ENCODE results near the gene CAVIN4.

Gene CAVIN4

DNA sequence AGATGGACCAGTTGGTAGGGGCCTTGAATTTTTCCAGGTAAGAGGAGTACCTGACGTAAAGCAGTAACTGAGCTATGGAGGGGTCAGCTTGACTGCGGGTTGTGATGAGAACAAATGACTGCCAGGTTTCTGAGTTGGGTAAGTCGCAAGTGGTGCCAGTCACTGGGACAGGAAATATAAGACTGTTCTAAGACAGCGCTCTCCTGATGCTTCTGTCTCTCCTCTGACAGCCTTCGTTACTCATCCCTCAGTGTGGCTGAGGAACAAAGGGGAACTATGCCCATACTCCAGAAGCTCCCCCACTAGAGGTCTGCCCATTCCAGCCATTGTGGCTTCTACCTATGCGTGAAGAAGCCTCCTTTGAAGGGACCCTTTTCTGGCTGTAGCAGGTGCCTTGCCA lies 13.3 kb downstream of the CAVIN4 start:
- DNase-seq: no peak

DNA sequence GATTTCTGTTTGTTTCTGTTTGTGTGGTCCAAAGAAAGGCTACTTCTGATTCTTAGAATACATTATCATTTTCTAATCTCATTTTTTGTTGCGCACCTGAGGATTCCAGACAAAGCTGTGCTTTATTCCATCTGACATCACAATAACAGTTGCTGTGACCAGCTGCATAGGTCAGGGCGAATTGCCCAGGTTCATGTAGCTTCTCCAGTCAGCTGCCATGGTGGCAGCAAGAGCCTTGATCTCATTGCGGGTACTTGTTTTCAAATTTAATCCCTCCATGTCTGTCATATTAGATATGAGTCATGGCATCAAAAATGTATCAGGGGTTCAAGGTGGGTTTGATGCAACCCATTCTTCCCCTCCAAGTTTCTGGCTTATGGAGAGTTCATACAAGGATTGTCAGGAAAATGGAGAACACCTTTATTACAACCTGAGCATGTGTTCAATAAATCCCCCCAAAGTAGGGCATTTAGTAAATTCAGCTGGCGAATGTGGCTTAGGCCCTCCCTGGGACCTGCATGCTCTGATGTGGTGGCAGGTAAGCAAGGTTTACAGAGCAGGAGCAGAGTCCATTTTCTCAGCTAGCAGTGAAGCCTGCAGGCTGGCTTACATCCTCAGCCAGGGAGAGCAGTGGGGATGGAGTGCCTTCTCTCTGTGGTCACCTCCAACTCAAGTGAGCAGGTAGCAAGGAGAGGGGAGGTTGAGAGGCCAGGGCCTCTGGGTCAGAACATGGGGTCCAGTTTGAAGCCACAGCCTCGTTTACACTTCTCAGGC lies 13.9 kb downstream of the CAVIN4 start:
- DNase-seq: no peak

DNA sequence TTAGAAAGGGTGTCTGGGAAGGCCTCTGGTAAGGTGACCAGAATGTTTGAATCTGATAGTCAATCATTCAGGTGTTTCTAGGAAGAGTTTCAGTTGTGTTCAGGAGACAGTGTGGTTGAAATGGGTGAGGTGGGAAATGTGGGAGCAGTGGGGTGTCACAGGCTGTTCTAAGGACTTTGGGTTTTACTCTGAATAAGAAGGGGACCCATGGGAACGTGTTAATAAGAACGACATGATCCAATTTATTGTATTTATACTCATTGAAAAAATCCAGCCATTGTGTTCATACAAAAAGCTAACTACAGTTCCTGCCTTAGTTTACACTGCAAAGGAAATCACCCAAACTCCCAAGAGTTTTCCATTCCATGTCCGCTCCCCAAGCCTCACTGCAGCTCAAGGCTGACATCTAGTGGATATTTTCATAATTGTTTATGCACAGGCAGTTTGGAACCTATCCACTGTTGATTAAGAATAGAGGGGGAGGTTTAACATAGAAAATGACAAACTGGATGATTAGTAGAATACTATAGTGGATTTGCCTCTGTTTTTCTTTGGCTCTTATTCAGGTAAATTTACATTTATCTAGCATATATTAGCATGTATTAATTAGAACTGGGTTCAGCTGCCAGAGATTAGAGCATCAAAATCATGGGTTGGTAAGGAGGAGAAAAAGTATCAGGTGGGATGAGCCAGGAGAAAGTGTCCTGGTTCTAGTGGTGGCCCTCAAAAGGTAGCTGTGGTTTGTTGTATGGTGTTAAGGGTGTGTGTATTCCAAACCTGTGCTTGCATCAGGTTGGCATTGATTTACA lies 17.7 kb downstream of the CAVIN4 start:
- no peak for DNase-seq

DNA sequence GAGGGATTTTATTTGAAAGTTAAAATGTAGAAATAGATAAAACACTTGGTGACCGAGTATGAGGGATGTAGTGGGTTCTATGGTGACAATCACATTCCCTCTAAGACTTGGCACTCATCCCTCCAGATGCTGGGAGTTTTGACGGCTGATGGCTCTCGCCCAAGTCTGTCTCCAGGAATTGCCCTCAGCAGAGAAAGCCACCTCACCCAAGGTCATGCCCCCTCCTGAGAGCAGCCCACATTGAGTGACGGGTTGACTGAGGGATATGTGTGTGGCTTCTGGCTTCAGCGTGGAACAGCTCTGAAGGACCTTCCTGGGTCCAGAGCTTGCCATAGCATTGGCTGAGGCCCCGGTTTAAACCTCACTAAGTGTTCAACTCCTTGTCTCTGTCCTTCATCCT lies 19.4 kb downstream of the CAVIN4 start:
- DNase-seq: no peak

DNA sequence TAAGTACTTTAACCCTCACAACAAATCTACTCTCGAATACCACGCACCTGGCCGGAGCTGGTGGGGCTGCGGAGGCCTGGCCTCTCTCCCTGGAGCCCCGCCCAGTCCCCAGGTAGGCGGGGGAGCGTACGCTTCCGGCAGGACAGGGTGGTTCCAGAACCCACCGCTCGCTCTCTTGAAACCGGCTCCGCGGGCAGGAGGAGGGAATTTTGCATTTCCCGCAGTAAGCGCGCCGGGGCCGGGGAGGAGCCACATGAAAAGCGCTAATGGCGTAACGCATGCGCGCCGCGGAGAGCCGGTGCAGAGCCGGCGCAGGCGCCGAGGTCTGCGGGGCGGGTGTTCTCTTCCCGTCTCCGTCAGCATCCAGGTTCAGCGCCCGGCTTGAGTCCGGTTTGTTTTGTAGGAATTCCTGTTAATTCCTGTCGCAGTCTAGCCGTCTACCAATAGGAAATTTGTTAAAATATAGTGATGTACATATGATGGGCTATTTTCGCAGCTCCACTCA lies 20.8 kb downstream of the CAVIN4 start:
- peak; percentile 76 for DNase-seq

DNA sequence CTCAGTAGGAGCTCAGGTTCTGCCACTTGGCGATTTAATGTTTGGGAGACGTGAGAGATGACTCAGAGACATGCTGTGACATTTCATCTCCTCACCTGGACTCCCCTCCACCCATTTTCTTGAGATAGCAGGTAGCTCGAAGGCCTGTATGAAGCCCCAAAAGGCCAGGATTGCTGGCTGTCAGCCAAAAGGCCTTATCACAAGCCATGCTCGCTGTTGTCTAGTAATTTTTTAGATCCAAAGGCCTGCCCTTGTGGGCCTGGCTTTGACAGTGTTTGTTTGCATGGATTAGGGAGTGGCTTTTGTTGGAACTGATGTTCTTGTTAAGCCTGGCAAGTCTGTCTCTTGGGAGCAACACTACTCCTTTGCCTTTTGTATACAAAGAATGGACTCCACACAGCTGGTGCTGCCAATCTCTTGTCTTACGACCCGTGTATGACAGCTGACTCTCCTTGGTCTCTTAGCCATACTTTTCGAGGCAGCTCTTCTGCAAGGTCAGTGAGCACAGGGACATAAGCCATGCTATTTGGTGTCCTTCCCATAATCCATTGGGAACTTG lies 22.7 kb downstream of the CAVIN4 start:
- no peak for DNase-seq

DNA sequence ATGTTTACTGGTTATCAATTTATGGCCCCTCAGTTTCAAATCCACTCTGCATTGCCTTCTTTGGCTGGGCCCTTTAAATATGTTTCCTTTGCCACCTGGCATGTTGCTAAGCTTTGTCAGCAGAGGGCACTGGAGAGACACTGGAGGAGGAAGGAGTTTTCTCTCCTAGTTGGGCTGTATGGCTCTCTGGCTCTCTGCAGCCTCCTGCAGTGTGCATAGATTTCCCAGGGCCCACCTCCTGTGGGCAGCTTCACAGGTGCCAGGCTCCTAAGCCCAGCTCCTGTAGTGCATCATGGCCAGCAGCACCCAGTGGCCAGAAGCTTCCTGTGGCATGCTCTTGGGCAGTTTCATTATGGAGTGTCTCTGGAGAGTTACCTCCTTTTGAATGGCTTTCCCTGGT lies 23.3 kb downstream of the CAVIN4 start:
- DNase-seq: peak; percentile 1

DNA sequence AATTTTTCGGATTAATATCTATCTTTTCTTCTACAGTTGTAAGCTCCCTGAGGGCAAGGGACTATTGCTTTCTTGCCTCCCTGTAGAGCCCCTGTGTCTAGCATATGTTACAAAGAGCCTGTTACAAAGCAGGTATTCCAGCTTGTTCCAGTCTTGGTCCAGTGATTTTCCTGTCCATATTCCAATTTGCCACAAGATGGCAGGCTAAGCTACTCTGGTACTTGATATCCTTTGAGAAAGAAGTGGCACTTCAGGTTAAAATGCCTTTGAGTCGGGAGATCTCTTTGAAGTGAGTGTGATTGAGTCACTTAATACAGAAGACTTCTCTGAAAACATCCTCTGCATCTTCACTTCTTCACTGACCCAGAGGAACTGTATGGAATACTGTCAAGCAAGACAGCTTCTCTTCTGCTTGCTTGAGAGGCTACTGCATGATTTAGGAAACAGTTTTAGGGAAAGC lies 24.5 kb downstream of the CAVIN4 start:
- DNase-seq: no peak

DNA sequence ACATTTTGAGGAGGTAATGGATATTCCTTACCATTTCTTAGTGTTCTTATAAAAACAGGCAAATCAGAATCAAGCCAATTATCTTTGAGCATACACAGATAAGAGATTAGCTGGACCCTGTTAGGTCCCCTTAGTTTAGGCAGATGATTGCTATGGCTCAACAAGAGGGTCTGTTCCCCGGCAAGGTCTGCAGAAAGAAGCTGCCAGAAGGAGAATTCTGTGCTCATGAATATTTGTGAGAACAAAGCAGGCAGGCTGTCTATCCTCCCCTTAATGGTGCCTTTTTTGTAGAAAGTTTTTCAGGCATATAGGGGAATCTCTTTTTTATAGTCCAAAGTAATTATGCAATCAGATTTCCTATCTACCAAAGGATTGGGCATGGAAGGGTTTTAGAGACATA lies 27.5 kb downstream of the CAVIN4 start:
- no peak for DNase-seq

DNA sequence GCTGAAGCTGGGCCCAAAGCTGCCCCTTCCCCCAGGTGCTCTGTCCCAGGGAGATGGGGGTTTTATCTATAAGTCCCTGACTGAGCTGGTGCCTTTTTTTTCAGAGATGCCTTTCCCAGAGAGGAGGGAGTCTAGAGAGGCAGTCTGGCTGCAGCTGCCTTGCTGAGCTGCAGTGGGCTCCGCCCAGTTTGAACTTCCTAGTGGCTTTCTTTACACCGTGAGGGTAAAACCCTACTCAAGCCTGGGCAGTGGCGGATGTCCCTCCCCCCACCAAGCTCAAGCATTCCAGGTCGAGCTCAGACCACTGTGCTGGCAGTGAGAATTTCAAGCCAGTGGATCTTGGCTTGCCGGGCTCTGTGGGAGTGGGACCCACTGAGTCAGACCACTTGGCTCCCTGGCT lies 41.3 kb downstream of the CAVIN4 start:
- DNase-seq: no peak

DNA sequence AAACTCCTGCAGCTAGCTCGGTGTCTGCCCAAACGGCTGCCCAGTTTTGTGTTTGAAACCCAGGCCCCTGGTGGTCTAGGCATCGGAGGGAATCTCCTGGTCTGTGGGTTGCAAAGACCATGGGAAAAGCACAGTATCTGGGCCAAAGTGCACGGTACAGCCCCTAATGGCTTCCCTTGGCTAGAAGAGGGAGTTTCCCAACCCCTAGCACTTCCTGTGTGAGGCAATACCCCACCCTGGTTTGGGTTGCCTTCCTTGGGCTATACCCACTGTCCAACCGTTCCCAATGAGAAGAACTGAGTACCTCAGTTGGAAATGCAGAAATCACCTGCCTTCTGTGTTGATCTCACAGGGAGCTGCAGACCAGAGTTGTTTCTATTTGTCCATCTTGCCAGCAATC lies 41.8 kb downstream of the CAVIN4 start:
- DNase-seq: no peak

DNA sequence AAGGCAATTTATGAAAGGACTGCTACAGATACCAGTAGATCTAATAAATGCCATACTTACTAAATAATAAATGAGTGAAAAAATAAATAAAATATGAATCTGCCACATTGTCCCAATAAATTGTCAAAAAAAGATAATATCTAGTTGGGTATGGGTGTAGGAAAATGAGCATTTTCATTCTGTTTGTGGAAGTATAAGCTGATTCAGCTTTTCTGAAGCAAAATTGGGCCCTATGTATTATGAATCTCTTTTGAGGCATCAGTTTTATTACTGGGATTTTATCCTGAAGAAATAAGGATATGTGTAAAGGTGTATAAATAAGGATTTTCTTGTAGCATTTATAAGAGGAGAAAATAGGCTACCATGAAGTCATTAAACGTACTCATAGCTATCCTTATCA lies 46.1 kb downstream of the CAVIN4 start:
- no peak for DNase-seq

DNA sequence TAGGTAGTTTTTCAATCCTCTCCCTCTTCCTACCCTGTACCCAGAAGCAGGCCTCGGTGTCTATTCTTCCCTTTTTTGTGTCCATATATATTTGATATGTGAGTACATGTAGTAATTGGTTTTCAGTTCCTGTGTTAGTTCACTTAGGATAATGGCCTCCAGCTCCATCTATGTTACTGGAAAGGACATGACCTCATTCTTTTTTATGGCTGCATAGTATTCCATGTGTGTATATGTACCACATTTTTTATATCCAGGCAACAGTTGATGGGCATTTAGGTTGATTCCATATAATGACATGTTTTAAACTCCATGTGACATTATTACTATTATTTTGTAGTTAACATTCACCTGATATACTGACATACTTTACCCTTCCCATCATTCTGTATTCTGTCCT lies 49.1 kb downstream of the CAVIN4 start:
- no peak for DNase-seq

DNA sequence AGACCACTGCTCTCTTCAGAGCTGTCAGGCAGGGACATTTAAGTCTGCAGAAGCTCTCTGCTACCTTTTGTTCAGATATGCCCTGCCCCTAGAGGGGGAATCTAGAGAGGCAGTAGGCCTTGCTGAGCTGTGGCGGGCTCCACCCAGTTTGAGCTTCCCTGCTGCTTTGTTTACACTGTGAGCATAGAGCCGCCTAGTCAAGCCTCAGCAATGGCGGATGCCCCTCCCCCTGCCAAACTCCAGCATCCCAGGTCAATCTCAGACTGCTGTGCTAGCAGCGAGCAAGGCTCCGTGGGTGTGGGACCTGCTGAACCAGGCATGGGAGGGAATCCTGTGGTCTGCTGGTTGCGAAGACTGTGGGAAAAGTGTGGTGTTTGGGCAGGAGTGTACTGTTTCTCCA lies 59.9 kb downstream of the CAVIN4 start:
- DNase-seq: no peak

All from stimulated activated naive CD4-positive, alpha-beta T cell treated with Interleukin-2 at 50 U/mL for 16 hours (primary cell).